GM03348 (cell line): ENCODE results near the gene LRFN2.

Experiments
- DNase-seq: peaks from one replicate; pipeline ENCODE4 v3.0.0; 2012; ENCODE audit warnings: low spot score

Gene LRFN2

GRCh38 chr6:40587240-40588069, at the start of gene LRFN2:
TSS of gene LRFN2 (minus strand) at chr6:40587364.
- DNase-seq = peak; percentile 93

GRCh38 chr6:40634429-40634828, 47.3 kb upstream of the LRFN2 start:
- no peak for DNase-seq

GRCh38 chr6:40631744-40632143, 44.6 kb upstream of the LRFN2 start:
- no peak for DNase-seq

- no peak for DNase-seq
These were observed 43.3 kb upstream of the LRFN2 start for GRCh38 chr6:40630488-40630887.

GRCh38 chr6:40630051-40630450, 42.9 kb upstream of the LRFN2 start:
- DNase-seq = no peak

- no peak for DNase-seq
These were observed 42.3 kb upstream of the LRFN2 start for GRCh38 chr6:40629463-40629862.

- DNase-seq = no peak
These were observed 40.2 kb upstream of the LRFN2 start for GRCh38 chr6:40627316-40627715.

- no peak for DNase-seq
These were observed 39.7 kb upstream of the LRFN2 start for GRCh38 chr6:40626886-40627285.

GRCh38 chr6:40623932-40624331, 36.8 kb upstream of the LRFN2 start:
- DNase-seq = no peak

- DNase-seq = no peak
These were observed 36.0 kb upstream of the LRFN2 start for GRCh38 chr6:40623178-40623577.

- no peak for DNase-seq
These were observed 33.5 kb upstream of the LRFN2 start for GRCh38 chr6:40620574-40621240.

- no peak for DNase-seq
These were observed 27.5 kb upstream of the LRFN2 start for GRCh38 chr6:40614671-40615070.

- no peak for DNase-seq
These were observed 24.7 kb upstream of the LRFN2 start for GRCh38 chr6:40611912-40612311.

GRCh38 chr6:40611434-40611833, 24.3 kb upstream of the LRFN2 start:
- no peak for DNase-seq

- DNase-seq = no peak
These were observed 23.1 kb upstream of the LRFN2 start for GRCh38 chr6:40610229-40610628.

GRCh38 chr6:40606981-40607380, 19.8 kb upstream of the LRFN2 start:
- DNase-seq = no peak

GRCh38 chr6:40606526-40606925, 19.4 kb upstream of the LRFN2 start:
- DNase-seq = no peak

GRCh38 chr6:40604082-40604481, 16.9 kb upstream of the LRFN2 start:
- DNase-seq = no peak

GRCh38 chr6:40599555-40599954, 12.4 kb upstream of the LRFN2 start:
- no peak for DNase-seq

- no peak for DNase-seq
These were observed 11.4 kb upstream of the LRFN2 start for GRCh38 chr6:40598516-40598915.

GRCh38 chr6:40597301-40597700, 10.1 kb upstream of the LRFN2 start:
- DNase-seq = no peak

GRCh38 chr6:40588480-40588879, 1.3 kb upstream of the LRFN2 start:
- DNase-seq = no peak

- DNase-seq = no peak
These were observed 863 bp upstream of the LRFN2 start for GRCh38 chr6:40588070-40588384.
